Mucosa of descending colon (tissue), 3 donors: ENCODE measurements around the gene EEF1AKMT2. TPM values are rescaled to one million over a fixed set of nuclear protein-coding genes. Genes with fewer than 3 reads are reported as not detected.
"Not testable (repeated sequence)": the region's sequence is repeated elsewhere in the genome, so short reads cannot be mapped to it uniquely, and the experiment has no call there.

Experiments
- ATAC-seq: fragments of 200-7000 bp; cut with Tn5 transposase; one replicate; pipeline ENCODE4 v1.9.1; 2020; ENCODE audit warnings: mild to moderate bottlenecking, moderate library complexity
- DNase-seq, 3 donors: peaks; one replicate each; pipeline ENCODE4 v3.0.0-alpha.2; 2020
- H3K36me3 ChIP-seq: fragments of 200-600 bp; one replicate; pipeline ENCODE4 v1.8.0; 2021; ENCODE audit warnings: low read depth, mild to moderate bottlenecking
- H3K4me1 ChIP-seq: fragments of 200-600 bp; one replicate; pipeline ENCODE4 v1.8.0; 2021; ENCODE audit warnings: low read depth, mild to moderate bottlenecking
- H3K4me3 ChIP-seq: fragments of 200-600 bp; one replicate; pipeline ENCODE4 v1.8.0; 2021; ENCODE audit warnings: mild to moderate bottlenecking
- H3K9me3 ChIP-seq: fragments of 200-600 bp; one replicate; pipeline ENCODE4 v1.8.0; 2021; ENCODE audit warnings: mild to moderate bottlenecking
- CTCF ChIP-seq: fragments of 200-600 bp; IDR thresholded peaks from one replicate; pipeline ENCODE4 v1.8.0; 2022; ENCODE audit warnings: antibody characterized with exemption, mild to moderate bottlenecking
- intact Hi-C, 2 donors: fragments of 100-400 bp; cut with DNase I in 1 of 2; cut with micrococcal nuclease in 1 of 2; formaldehyde crosslinking; loops; one replicate each; pipeline versions ENCODE4 v1.11.0 to v1.11.1; 2022; cut with DNase I, micrococcal nuclease
- total RNA-seq, 3 donors: library from RNA; stranded (reverse); fragmentation: NEBNext Ultra II Directional in 2 of 3; extraction: Animal tissue kit (Norgen Biotek cat#: 25700) in 2 of 3; gene quantifications; one replicate each; pipeline versions ENCODE4 v1.2.1 to v1.2.4, GENCODE V29; 2021 to 2023
- donor health status: DM: no; HTN: no; CAD: no; lungs with moderate emphysema.
- donor health status: DM: no; HTN: no; CAD: no.
- donor health status: DM: no; HTN: yes; CAD: no.

The EEF1AKMT2 gene
- total RNA-seq, 3 donors from 2014 or later: 14.4 to 19.3 (median 18.0) TPM

GRCh38 chr10:124746992-124747391 lies 44.7 kb downstream of the EEF1AKMT2 start:
- ATAC-seq: peak; percentile 67
- intact Hi-C loops: loop anchor here (5.0 to 10.0 kb wide), 2 partner anchors 102 to 215 kb away; no protein-coding TSS in a partner anchor
- Histone ChIP-seq H3K4me3 (no peak overlapping the region), H3K9me3 (no peaks in the 10 kb centered on the region), H3K4me1 (peaks cover 25% of the 10 kb centered on the region), H3K36me3 (no peaks in the 10 kb centered on the region)
- peak in 1 of 3 donors; percentile 52 for DNase-seq
- TF ChIP-seq CTCF: no peak

- H3K9me3 ChIP-seq, H3K36me3 ChIP-seq, H3K4me3 ChIP-seq, ATAC-seq: not testable (repeated sequence)
- peaks cover 31% of the 10 kb centered on the region for H3K4me1 ChIP-seq
- peak in 1 of 3 donors; percentile 37 for DNase-seq
- intact Hi-C loops: loop anchor here (5.0 to 10.0 kb wide), 2 partner anchors 102 to 214 kb away; no protein-coding TSS in a partner anchor
Measured at GRCh38 chr10:124746447-124746846, 45.2 kb downstream of the EEF1AKMT2 start.

- Histone ChIP-seq H3K9me3 (no peaks in the 10 kb centered on the region), H3K36me3 (no peaks in the 10 kb centered on the region), H3K4me1 (peaks cover 37% of the 10 kb centered on the region), H3K4me3 (no peak overlapping the region)
- intact Hi-C loops: loop anchor here (5.0 to 10.0 kb wide), 2 partner anchors 101 to 213 kb away; no protein-coding TSS in a partner anchor
- DNase-seq (peak in 1 of 3 donors; percentile 62), ATAC-seq (no peak)
- no peak for TF ChIP-seq CTCF
Measured at GRCh38 chr10:124745673-124746072, 46.0 kb downstream of the EEF1AKMT2 start.

DNA sequence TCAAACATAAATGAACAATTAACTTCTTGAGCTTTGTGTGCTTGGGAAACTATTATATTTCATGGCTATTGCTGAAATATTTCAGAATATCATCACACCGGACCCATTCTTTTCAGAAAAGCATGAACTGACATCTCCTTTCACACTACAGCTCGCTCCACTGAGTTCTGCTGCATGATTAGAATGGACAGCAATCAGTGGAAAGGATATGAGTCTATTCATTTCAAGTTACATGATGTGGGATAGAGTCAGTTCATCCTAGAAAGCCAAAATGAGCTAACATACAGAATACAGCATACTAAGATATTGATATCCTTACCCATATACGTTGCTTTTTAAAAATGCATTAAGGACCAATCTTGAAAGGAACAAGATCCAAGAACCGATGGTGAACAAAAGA lies 46.4 kb downstream of the EEF1AKMT2 start:
- ATAC-seq: no peak
- H3K9me3 ChIP-seq: no peaks in the 10 kb centered on the region
- intact Hi-C loops: loop anchor here (5.0 to 10.0 kb wide), 2 partner anchors 100 to 213 kb away; no protein-coding TSS in a partner anchor
- no peak for DNase-seq
- peaks cover 41% of the 10 kb centered on the region for H3K4me1 ChIP-seq
- H3K36me3 ChIP-seq: no peaks in the 10 kb centered on the region
- TF ChIP-seq CTCF: no peak
- no peak overlapping the region for H3K4me3 ChIP-seq

GRCh38 chr10:124744102-124745050 lies 47.3 kb downstream of the EEF1AKMT2 start, which contains the start of gene FAM53B:
Gene FAM53B, minus strand, starts transcription at chr10:124744378. Its CDS starts 37,665 bp downstream, at chr10:124706713.
- Histone ChIP-seq H3K4me3 (peak within 1 kb of the TSS; percentile 50), H3K9me3 (no peaks in the 10 kb centered on the region), H3K4me1 (peaks cover 45% of the 10 kb centered on the region), H3K36me3 (no peaks in the 10 kb centered on the region)
- ATAC-seq: peak; percentile 67
- DNase-seq: peak; percentile 85 to 90 (median 89)
- intact Hi-C loops: loop anchor here (5.0 to 10.0 kb wide), 2 partner anchors 100 to 212 kb away; no protein-coding TSS in a partner anchor
- no peak for TF ChIP-seq CTCF
